ENCODE measurements around the gene MAMLD1. TPM values are rescaled to one million over a fixed set of nuclear protein-coding genes. Genes with fewer than 3 reads are reported as not detected.

The MAMLD1 gene
- polyA plus RNA-seq, 1 donor (not counting 4 experiments of a cell fraction or from before 2014, with no cell fraction given): 0.98 TPM

- H2AFZ ChIP-seq (ENCODE audit: control insufficient read depth, low read length): no peak overlapping the region
- FAIRE-seq: no peak
- H3K4me1 ChIP-seq (ENCODE audit: control insufficient read depth, extremely low read depth, insufficient read depth, low read length): peaks cover 3% of the 10 kb centered on the region
- no peak for DNase-seq (ENCODE audit: low read depth, low spot score)
- no peak overlapping the region for H3K9ac ChIP-seq (ENCODE audit: control insufficient read depth, extremely low read depth, insufficient read depth, low read length)
- H3K27ac ChIP-seq (ENCODE audit: control insufficient read depth, insufficient read depth, low read length): no peak overlapping the region
- no peak overlapping the region for H3K4me2 ChIP-seq (ENCODE audit: control insufficient read depth, extremely low read depth, insufficient read depth, low read depth, low read length)
- H3K36me3 ChIP-seq (ENCODE audit: control insufficient read depth in 2 of 2, extremely low read depth in 1 of 2, insufficient read depth in 2 of 2, low read length in 2 of 2): no peaks in the 10 kb centered on the region
- no peaks in the 10 kb centered on the region for H4K20me1 ChIP-seq (ENCODE audit: control insufficient read depth, extremely low read depth, insufficient read depth, low read length)
- no peaks in the 10 kb centered on the region for H3K9me3 ChIP-seq (ENCODE audit: control insufficient read depth, low read depth, low read length)
- H3K79me2 ChIP-seq (ENCODE audit: control insufficient read depth, insufficient read depth, low read length): no peaks in the 10 kb centered on the region
- no peak for TF ChIP-seq CTCF (optimal IDR thresholded peaks at IDR 0.05 in 1 of 3, IDR thresholded peaks at IDR 0.05 in 1 of 3, conservative IDR thresholded peaks at IDR 0.05 in 1 of 3; ENCODE audit: extremely low read depth in 1 of 3, insufficient read depth in 2 of 3, low read length in 3 of 3)
- no peak for TF ChIP-seq EZH2 (IDR thresholded peaks at IDR 0.05; ENCODE audit: low read length)
- no peaks in the 10 kb centered on the region for H3K9me1 ChIP-seq (ENCODE audit: control insufficient read depth, extremely low read depth, insufficient read depth, low read length)
- H3K27me3 ChIP-seq (ENCODE audit: control insufficient read depth, extremely low read depth, insufficient read depth, low read length): no peaks in the 10 kb centered on the region
- dilution Hi-C loops (cut with MboI; ENCODE audit: extremely low pct_ligation_motif_present, low sequenced_read_pairs): no loop called here
- H3K4me3 ChIP-seq (ENCODE audit: control insufficient read depth in 2 of 3, extremely low read depth in 1 of 3, insufficient read depth in 2 of 3, low read depth in 1 of 3, low read length in 3 of 3): no peak overlapping the region
These were observed 109.2 kb downstream of the MAMLD1 start for GRCh38 chrX:150472306-150472705.

- dilution Hi-C loops (cut with MboI; ENCODE audit: extremely low pct_ligation_motif_present, low sequenced_read_pairs): no loop called here
- Histone ChIP-seq H4K20me1 (ENCODE audit: control insufficient read depth, extremely low read depth, insufficient read depth, low read length) (no peaks in the 10 kb centered on the region), H3K79me2 (ENCODE audit: control insufficient read depth, insufficient read depth, low read length) (no peaks in the 10 kb centered on the region), H2AFZ (ENCODE audit: control insufficient read depth, low read length) (no peak overlapping the region), H3K4me3 (ENCODE audit: control insufficient read depth in 2 of 3, extremely low read depth in 1 of 3, insufficient read depth in 2 of 3, low read depth in 1 of 3, low read length in 3 of 3) (no peak overlapping the region), H3K27me3 (ENCODE audit: control insufficient read depth, extremely low read depth, insufficient read depth, low read length) (no peaks in the 10 kb centered on the region), H3K4me2 (ENCODE audit: control insufficient read depth, extremely low read depth, insufficient read depth, low read depth, low read length) (no peak overlapping the region), H3K9me1 (ENCODE audit: control insufficient read depth, extremely low read depth, insufficient read depth, low read length) (no peaks in the 10 kb centered on the region), H3K9ac (ENCODE audit: control insufficient read depth, extremely low read depth, insufficient read depth, low read length) (no peak overlapping the region), H3K27ac (ENCODE audit: control insufficient read depth, insufficient read depth, low read length) (no peak overlapping the region), H3K9me3 (ENCODE audit: control insufficient read depth, low read depth, low read length) (no peaks in the 10 kb centered on the region), H3K4me1 (ENCODE audit: control insufficient read depth, extremely low read depth, insufficient read depth, low read length) (peaks cover 3% of the 10 kb centered on the region), H3K36me3 (ENCODE audit: control insufficient read depth in 2 of 2, extremely low read depth in 1 of 2, insufficient read depth in 2 of 2, low read length in 2 of 2) (no peaks in the 10 kb centered on the region)
- FAIRE-seq: no peak
- TF ChIP-seq CTCF (optimal IDR thresholded peaks at IDR 0.05 in 1 of 3, IDR thresholded peaks at IDR 0.05 in 1 of 3, conservative IDR thresholded peaks at IDR 0.05 in 1 of 3; ENCODE audit: extremely low read depth in 1 of 3, insufficient read depth in 2 of 3, low read length in 3 of 3) (no peak), EZH2 (IDR thresholded peaks at IDR 0.05; ENCODE audit: low read length) (no peak)
- no peak for DNase-seq (ENCODE audit: low read depth, low spot score)
These were observed 110.3 kb downstream of the MAMLD1 start for GRCh38 chrX:150473371-150473770.

Data from keratinocyte (primary cell).